DMS153 treated with DMSO at 0.1 percent for 48 hours (cell line): ENCODE data around the gene VIT.
"Not testable (repeated sequence)": the region's sequence is repeated elsewhere in the genome, so short reads cannot be mapped to it uniquely, and the experiment has no call there.

Experiments used
- DNase-seq: peaks from one replicate; lab custom pipeline; 2025; ENCODE audit not compliant: unreplicated experiment; lab: John Stamatoyannopoulos, UW

Gene VIT

GRCh38 chr2:36801088-36801487, 104.6 kb downstream of the VIT start:
- no peak for DNase-seq

GRCh38 chr2:36802952-36803351, 106.4 kb downstream of the VIT start:
- DNase-seq, result no peak

DNA sequence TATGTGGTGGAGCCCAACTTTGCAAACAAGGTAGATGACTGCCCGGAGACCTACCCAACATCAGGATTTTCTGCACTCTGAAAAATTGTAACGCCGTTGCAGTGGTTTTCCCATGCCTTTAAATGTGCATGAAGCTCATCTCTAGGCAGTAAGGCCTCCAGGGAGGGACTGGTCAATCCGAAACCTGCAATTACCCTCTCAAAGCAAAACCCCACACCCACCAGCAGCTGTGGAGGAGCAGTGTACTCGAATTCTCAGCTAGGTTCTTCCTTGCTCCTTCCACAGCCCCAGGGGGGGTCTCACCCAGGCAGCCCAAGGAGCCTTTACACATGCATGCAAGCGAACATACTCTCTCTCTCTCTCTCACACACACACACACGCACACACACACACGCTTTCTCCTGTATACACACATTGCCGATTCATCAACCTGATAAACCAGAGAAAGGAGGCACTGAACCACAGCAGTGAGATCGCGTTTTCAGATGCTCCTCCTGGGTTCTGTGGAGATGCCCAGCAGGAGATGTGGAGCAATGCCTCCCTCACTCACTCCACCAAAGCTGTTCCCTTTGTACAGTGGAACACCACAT, 109.2 kb downstream of the VIT start:
- no peak for DNase-seq

DNA sequence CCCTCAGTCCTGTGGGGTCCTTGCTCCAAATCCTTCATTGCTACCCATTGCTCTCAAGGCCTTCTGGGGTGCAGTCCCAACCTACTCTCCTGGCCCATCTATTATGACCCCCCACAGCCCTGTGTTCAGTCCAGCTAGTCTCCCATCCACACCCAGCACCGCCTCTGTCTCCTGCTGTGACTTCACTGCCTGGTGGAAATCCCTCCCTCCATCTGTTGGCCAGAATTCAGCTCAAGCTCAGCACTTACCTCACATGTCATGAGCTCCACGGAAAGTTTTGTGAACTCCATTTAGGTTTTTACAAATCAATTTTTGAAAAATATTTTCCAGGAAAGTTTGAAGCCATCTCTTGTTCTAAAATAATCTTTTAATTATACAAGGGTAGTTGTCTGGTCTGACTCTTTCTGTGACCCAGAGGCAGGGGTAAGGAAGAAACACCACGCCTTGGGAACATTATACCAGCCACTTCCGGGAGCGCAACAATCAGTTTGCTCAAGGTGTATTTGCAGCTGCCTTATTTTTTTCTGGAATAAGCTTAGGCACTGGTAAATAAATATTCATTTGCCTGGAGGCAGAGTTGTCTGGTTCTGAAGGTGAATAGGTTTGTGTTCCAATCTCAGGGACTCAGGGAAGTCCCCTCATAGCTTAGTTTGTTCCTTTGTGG, 110.8 kb downstream of the VIT start:
- no peak for DNase-seq

DNA sequence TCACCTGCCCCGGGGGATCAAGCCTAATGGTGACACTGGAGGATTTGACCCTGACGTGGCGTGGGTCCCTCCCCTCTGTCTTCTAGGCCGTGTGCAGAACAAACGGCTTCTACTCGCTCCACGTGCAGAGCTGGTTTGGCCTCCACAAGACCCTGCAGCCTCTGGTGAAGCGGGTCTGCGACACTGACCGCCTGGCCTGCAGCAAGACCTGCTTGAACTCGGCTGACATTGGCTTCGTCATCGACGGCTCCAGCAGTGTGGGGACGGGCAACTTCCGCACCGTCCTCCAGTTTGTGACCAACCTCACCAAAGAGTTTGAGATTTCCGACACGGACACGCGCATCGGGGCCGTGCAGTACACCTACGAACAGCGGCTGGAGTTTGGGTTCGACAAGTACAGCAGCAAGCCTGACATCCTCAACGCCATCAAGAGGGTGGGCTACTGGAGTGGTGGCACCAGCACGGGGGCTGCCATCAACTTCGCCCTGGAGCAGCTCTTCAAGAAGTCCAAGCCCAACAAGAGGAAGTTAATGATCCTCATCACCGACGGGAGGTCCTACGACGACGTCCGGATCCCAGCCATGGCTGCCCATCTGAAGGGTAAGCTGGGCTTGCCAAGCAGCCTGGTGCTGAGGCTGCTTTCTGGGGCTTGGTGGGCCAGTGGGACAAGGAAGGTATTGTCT, 112.0 kb downstream of the VIT start:
- DNase-seq, result no peak

DNA sequence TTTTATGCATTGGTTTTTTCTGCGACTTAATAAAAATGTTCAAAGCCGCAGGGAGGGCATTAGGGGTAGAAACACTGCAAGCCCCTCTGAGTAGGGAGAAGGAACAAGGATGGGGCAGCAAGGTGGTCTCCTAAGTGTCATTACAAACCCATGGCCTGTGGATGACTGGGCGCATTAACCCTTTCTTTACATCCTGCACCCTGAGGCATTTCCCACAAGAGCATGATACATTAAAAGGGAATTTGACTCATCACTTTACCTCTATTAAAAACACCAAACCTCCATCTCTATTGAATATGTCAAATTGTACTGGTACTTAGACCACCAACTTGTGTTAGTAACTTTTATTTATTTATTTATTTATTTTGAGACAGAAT, 112.5 kb downstream of the VIT start:
- no peak for DNase-seq

DNA sequence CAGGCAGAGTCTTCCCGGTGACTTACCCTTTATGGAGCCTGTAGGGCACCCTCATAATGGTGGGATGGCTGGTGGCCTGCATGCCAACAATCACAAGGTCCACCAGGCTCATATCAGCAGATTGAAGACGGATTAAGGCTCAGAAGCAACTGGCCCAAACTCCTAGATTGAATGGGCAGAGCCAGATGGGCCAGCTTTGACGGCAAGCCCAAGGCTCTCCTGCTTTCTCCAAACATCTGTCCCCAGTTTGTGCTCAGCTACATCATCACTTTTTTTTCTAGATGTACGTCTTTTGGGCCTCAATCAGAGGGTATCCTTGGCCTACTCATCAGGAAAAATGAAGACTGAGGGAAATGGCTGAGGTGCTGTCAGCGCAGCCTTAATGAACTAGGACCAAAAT, 114.6 kb downstream of the VIT start:
- DNase-seq, result no peak

GRCh38 chr2:36812196-36812595, 115.7 kb downstream of the VIT start:
- no peak for DNase-seq

DNA sequence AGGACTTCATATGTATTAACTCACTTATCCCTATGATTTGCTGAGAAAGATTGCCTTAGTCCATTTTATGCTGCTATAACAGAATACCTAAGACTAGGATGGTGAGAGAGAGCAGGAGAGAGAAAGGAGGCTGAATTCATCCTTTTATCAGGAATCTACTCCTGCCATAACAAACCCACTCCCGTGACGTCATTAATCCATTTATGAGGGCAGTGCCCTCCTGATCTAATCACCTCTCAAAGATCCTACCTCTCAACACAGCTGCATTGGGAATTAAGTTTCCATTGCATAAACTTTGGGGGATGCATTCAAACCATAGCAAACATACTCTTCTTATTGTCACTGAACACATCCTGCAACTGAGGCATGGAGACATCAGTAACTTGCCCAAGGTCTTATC, 122.0 kb downstream of the VIT start:
- no peak for DNase-seq

- no peak for DNase-seq
These were observed 122.7 kb downstream of the VIT start for GRCh38 chr2:36819095-36819711.

- DNase-seq, result peak; percentile 92
These were observed 124.6 kb downstream of the VIT start for GRCh38 chr2:36820942-36821605.

DNA sequence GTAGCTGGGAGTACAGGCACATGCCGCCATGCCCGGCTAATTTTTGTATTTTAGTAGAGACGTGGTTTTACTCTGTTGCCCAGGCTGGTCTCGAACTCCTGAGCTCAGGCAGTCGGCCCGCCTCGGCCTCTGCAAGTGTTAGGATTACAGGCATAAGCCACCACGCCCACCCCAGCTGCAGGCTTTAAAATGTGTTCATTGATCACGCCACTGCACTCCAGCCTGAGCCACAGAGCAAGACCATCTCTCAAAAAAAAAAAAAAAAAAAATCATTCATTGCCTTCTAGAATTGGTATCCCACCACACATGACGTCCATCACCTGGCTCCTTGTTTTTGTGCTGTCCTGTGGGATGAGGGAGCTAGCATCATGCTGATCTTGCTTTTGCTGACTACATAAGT, 127.4 kb downstream of the VIT start:
- DNase-seq, result no peak

GRCh38 chr2:36824273-36824672, 127.8 kb downstream of the VIT start:
- no peak for DNase-seq

DNA sequence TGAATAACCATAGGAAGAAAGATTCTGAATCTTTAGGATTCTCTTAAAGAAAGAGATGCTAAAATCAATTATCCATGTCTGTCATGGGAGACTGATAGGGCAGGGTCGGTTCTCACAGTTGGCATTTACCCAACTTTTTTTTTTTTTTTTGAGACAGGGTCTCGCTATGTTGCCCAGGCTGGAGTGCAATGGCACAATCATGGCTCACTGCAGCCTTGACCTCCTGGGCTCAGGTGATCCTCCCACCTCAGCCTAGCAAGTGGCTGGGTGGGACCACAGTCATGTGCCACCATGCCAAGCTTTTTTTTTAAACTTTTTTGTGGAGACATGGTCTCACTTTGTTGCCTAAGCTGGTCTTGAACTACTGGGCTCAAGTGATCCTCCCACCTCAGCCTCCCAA, 128.2 kb downstream of the VIT start:
- DNase-seq, result not testable (repeated sequence)

DNA sequence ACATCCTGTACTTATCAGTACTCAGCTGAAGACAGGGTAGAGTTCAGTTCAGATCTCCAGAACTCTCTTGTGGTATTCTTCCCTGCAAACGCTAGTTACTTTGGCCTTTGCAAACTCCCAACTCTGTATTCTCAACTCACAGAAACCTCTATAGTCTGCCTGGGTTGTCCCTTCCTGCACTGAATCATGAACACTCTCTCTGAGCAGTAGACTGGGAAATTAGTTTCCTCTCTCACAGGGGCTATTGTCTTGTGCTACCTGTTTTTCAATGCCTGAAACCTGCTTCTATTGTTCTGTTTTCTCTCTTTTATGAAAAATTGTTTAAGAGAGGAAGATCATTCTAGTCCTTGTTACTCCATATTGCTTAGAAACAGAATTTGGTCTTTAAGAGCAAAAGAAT, 134.7 kb downstream of the VIT start:
- no peak for DNase-seq

DNA sequence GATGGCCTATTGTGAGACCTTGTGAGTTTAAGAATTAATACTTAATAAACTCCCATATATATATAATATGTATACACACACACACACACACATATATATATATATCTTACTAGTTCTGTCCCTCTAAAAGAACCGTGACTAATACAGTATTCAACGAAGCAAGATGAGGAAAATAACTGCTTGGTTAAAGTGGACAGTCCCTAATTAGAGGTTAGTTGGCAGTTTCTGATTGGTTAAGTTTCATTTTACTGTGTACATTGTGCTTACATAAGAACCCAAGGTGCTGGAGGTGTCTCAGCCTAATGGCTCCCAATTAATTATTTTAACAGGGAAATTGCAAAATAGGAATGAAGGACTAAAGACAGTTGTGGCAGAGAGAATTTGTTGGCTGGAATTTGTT, 137.7 kb downstream of the VIT start:
- DNase-seq, result no peak

GRCh38 chr2:36834731-36835524, 138.4 kb downstream of the VIT start:
- DNase-seq, result no peak

DNA sequence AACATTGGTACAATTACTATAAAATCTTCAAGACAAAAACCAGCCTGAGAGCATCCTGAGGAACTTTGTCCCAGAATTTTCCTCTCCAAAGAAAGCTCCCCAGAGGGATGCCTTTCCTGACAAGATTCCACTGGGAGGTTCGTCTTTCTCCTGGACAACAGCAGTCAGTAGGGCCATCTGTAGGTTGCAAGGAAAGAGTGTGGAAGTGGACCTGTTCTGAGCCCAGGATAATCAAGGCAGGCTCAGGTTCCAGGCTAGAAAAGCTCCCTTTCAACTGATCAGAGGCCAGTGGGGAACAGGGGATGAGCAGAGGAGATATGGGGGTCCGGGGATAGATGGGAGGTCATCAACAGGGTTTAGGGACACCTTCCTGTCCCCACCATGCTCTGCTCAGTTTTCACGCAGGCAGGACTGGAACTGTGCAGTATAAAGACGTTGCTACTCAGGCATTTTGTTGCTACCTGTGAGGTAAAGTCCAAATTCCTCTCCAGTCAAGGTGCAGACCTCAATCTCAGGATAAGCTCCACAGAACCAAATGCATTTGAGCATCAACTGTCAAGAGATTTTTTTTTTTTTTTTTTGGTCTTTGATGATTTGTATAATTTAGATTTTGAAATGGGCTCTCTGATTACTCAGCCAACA, 143.6 kb downstream of the VIT start:
- no peak for DNase-seq

DNA sequence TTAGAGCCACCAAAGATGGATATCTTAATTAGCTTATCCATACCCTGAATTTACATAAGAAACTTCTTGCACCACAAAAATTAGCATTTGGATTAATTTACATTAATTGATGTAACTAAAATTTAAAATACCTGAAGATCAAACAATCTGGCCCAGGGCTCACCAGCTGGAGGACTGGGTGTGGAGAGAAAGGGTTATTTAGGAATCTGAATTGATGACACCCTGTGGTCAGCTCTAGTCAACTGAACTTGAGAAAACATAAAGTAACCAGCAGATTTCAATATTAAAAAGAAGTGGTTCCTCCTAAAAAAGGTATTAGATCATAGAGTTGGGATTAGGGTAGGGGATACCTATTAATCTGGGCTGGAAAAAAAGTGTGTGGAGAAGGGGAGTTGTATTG, 147.3 kb downstream of the VIT start:
- no peak for DNase-seq

DNA sequence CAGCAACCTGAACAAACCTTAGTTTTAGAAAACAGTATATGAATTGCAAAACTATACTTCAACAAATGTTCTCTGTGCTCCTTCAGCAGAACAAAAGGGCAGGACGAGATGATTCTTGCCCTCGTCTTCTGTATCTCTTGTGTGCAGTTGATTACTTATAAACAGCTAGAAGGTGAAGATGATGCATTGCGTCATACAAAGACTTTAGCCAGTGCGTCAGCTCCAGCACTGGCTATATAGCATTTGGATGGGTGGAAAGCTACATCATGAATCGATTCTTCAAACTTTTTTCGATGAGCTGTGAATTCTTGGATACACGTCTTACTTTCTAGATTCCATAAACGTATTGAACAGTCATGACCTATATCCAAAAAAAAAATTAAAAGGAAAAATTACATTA, 152.8 kb downstream of the VIT start:
- no peak for DNase-seq
